ENCODE results near the gene NAV3.

- TF ChIP-seq CTCF (IDR thresholded peaks at IDR 0.05) (no peak), POLR2A (IDR thresholded peaks at IDR 0.05) (no peak), EP300 (IDR thresholded peaks at IDR 0.05) (no peak)
Observed at GRCh38 chr12:78101946-78102635, 271.4 kb downstream of the NAV3 start.
